Daoy (cell line): ENCODE measurements around the gene HOXB9. TPM values are rescaled to one million over a fixed set of nuclear protein-coding genes. Genes with fewer than 3 reads are reported as not detected.

Experiments
- DNase-seq: peaks from one replicate; pipeline ENCODE4 v3.0.0-alpha.2; 2015; ENCODE audit warnings: low read depth
- total RNA-seq: library from RNA; depleted of rRNA; stranded (reverse); fragments of >200 nt; shearing (Covaris generic); gene quantifications from 2 replicates; pipeline ENCODE4 v1.2.3, GENCODE V29; 2014

Gene HOXB9
- total RNA-seq, 1 experiment from 2014 or later, result 10.6 TPM

DNA sequence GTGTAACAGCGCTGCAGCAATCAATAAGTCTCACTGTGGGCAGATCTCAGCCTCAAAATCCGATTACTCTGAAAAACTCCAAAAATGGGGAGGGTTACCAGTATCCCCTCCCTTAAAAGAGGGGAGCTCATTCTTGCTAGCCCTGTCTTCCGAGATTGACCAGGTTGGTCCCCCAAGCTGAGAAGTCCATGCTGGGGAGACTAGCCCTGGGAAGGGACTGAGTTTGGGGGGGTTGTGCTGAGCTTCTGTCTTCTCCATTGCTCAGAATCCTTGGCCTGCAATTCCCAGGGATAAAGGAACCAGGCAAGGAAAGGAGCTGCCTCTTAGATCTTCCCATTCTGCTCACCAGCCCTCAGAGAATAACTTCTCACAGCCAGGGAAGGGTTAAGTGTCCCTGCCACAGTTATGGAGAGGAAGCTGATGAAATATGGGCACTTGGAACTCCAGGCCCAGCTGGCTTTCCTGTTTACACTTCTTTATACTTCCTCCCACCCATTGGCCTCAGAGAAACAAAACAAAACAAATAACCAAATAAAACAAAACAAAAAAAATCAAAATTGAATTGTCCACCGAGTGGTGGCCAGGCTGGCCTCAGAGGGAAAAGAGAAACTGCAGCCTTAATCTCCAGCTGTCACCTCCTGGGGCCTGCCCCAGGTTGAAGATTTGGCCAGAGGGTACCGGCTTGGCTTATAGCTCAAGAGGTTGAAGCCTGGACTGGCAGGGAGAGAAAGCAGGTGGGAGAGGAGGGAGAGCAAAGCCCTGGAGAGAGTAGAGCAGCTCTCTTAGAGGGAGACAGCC, 38.7 kb downstream of the HOXB9 start:
- DNase-seq, result no peak

DNA sequence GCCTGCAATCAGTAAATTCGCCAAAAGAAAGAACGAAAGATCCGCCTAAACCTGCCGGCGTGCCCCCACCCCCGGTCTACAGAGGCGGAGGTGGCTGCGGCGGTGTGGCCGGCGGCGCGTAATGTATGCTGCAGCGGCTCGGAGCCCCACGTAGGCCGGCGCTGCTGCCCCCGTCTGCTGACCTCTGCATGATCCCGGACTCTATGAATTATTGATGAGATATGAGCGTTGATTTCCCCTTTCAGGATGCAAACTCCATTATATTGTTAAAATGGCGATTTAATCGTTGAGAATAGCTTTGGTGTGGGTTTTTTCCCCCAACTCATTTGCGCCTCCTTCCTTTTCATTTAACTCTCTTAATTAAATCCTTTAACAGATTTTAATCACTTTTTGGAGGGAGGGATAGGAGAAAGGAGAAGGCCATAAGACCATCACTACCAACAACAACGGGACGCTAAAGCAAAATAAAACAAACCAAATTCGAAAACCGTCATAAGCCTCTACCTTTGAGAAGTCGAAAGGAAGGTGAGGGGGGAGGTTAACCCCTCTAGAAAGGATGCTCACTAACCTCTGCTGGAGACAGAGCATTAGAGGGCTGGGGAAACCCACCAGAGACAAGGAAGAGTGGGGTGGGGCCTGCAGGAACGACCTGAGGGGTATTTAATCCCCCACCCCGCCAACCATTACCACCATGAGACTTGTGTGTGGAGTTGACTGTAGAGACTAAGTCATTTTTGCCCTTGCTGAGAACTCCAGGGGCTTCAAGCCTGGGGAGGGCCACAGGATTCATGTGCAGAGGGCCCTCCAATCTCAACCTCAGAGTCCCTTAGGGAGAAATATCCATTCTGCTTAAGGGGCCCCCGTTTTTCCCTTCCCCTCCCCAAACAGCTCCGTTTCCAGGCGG, 39.6 kb downstream of the HOXB9 start:
- peak; percentile 35 for DNase-seq

DNA sequence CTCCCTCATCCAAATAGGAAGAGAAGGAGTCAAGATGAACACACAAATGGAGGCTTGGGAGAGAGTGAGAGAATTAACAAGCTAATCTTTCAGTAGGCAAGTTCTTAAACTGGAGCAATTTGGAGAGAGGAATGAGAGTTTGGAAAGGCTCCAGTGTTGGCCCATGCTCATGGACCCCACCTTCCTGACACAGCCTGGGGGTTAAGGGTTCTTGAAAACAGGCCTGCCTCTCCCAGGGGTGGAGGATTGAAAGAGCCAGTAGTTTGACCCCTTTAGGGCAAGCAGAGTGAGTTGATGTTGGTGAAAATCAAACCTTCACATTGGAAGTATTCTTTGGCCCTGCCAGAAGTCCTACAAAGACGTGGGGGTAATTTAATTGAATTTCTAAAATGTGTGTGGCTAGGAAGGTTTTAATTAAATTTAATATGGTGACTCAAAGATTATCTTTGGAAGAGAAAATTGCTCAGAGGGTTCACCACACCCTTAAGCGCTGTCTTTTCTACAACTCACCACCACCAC, 41.9 kb downstream of the HOXB9 start:
- DNase-seq, result no peak

DNA sequence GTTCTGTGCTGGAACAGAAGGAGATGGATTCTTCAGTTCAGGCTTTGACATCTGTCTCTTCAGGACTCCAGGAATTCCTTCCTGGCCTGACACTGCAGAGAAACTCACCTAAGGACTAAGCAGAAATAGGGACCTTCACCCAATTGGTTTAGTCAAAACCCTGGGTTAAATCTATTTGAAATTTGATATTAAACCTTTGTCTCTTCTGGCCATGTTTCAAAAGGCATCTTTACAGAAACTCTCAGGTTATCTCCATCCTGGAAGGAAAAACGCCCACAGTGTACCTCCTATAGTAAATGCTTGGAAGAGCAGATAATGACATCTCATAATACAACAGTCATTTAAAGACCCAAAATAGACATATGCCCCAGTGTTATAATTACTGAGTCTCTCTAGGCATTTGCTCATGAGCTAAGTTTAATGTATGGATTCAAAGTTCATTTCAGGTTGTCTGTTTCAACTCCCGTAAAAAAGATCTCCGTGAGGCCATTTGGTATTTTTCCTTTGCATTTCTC, 42.4 kb downstream of the HOXB9 start:
- no peak for DNase-seq

DNA sequence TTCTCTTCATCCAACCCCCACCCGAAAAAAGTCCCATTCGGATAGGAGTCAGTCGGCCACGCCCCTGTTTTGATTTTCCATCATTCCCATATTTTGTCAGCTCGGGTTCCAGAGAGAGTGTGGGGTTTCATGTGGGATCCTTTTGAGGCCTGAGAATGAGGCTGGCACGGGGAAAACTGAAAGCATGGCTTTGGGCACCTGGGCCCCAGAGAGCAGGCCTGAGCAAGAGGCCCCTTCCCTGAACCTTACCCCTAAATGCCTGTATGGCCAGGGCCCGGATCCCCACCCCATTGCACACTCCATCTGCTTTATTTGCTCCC, 43.4 kb downstream of the HOXB9 start:
- no peak for DNase-seq

DNA sequence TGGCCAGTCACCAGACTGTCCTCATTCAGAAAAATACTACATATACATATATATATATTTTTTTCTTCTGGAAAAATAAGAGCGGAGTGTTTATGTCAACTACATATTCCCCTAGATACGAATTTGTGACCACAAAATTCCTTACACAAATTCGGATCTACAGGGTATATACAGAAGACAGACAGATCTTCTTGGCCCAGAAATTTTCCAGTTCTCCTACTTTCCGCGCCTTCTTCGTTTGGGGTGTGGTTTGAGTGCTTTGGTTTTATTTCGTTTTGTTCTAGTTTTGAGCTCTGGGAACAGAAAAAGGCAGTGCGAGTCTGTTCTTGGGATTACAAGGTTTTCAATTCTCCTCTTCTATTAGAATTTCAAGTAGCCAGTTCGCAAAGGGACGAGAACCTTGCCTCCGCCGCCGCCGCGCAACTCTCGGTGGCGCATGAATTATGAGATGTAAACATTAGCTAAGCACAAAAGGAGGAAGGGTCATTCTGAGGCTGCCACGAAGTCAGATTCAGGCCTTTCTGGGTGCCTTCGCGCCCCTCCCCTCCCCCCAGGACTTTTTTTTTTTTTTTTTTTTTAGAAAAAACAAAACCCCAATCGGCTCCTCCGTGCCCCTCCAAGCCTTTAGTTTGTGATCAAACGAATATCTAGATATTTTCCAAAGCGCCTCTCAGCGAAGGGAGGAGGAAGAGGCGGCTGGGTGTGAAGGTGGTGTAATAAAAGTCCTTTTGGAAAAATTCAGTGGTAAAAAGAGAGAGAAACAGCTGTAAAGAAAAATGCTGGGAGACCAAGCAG, 46.2 kb downstream of the HOXB9 start:
- no peak for DNase-seq

DNA sequence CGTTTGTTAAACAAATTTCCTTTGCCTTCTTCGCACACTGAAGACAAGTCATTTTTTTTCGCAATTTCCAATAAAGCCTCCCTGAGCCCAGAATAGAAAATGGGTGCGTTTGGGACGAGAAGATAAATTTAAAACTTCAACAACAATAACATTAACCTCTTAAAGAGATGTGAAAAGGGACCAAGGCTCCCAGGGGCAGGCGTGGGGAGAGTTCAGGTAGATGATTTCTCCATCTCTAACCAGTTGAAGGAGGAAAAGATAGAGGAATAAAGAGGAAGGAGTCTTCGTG, 46.7 kb downstream of the HOXB9 start:
- DNase-seq, result no peak

DNA sequence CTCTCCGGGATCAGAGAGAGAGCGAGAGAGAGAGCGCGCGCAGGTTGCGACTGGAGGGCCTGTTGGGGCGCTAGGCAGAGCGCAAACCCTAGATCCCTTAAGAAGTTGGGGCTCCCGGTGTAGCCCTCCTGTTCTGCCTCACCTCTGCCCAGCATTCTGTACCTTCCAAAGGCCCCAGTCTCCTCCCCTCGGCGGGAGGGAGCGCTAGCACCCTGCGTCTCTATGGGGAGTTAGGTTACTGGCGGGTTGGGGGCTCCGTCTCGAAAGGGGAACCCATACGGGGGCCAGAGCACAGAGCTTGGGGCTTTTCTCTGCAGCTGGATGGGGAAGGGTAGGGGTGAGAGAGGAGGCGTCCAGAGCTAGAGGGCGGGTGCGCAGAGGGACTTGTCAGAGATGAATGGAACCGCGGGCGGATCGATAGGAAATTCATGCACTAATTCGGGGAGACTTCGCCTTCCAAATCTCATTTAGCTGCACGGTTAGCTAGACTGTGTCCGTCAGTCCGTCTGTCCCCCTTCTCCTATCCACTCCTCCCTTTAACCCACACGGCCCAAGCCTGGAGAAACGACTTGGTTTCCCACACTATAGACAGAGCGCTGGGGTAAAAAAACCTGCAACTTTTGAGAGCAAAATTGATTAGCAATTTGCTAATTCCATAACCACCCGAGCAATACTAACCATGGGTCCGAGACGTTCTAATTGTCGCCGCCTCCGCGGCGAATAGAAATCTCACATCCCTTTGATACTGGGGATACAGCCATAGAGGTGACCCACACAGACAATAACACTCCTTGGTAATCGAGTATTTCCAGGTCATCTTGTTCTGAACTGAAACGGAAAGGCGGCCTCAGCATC, 47.3 kb downstream of the HOXB9 start:
- DNase-seq, result no peak

DNA sequence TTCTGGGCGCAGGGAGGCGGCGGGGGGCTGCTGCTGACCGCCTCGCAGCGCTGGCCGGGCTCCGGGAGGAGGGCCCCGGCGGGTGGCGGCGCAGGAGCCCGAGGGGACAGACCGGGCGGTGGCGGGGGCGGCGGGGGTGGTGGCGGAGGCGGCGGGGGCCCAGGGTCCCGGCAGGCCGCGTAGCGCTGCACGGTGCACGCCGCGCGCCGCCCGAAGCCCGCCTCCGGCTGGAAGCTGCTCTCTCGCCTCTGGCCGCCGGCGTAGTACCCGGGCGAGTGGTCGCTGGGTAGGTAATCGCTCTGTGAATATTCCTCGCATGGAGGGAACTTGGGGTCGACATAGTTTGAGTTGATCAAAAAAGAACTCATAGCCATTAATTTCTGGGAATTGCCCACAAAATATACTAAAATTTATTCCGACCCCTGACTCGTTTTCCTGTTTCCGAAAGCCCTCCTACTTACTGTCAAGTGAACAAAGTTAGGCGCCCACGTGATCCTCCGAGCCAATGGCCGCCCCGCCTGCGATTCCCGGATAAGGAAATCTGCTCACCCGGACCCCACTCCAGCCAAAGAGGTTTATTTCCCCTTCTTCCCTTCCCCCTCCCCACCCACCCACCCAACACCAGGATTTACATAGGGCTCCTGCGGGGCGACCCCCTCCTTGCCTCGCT, 48.1 kb downstream of the HOXB9 start, which contains the start of gene HOXB4:
Gene HOXB4 (minus strand): TSS at position 405 of the 670 bp plus-strand sequence. CDS start 31 bp downstream, at position 374.
- peak; percentile 75 for DNase-seq

DNA sequence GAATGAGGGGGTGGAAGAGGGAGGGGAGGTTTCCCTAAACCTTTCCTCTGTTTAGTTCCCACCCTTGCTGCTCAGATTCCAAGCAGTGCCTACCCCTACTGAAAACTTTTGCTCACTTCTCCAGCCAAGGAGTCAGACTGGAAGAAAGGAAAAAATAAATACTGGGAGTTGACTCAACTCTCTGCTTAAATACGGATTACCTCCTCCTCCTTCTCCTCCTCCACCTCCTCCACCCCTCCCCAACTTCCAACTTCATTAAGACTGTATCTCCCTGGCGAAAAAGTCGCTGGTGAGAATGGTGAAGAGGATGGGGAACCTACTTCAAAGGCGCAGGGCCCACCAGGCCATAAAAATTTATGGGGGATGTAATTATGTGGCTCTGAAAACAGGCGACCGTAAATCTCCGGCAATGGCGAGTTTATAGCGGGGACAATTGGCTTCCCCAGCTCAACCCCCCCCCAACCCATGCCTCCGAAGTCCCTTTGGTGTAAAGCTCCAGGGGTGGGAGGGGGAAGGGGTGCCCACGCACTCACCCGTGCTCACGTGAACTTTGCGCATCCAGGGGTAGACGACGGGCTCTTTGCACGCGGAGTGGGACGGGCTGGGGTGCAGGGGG, 48.7 kb downstream of the HOXB9 start:
- no peak for DNase-seq

DNA sequence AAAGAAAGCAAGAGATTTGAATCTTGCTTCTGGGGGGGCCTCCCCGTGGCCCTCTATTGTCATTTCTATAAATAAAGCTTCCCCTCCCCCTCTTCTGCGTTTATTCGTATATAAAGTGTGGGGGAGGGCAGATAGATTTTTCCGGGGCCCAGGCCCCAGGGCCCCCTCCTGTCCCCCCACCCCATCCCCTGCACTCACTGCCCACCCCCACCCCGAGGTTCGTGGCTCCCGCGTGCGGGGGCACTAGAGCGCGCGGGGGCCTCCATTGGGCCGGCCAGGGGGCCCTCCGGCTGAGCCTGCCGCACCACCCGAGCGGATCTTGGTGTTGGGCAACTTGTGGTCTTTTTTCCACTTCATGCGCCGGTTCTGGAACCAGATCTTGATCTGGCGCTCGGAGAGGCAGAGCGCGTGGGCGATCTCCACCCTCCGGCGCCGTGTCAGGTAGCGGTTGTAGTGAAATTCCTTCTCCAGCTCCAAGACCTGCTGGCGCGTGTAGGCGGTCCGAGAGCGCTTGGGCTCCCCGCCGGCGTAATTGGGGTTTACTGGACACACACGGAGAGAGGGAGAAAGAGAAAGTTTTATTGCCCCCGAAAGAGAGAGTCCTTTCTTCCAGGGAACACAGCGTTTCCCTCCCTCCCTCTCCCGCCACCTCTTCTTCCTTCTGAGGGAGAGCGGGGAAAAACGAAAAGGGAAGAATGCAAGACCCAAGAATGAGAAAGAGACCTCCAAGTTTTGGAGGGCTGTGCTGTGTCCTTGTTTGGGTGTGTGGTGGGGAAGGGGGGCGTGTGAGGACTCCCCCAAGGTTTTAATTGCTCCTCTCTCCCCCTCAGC, 49.5 kb downstream of the HOXB9 start:
- peak; percentile 57 for DNase-seq

DNA sequence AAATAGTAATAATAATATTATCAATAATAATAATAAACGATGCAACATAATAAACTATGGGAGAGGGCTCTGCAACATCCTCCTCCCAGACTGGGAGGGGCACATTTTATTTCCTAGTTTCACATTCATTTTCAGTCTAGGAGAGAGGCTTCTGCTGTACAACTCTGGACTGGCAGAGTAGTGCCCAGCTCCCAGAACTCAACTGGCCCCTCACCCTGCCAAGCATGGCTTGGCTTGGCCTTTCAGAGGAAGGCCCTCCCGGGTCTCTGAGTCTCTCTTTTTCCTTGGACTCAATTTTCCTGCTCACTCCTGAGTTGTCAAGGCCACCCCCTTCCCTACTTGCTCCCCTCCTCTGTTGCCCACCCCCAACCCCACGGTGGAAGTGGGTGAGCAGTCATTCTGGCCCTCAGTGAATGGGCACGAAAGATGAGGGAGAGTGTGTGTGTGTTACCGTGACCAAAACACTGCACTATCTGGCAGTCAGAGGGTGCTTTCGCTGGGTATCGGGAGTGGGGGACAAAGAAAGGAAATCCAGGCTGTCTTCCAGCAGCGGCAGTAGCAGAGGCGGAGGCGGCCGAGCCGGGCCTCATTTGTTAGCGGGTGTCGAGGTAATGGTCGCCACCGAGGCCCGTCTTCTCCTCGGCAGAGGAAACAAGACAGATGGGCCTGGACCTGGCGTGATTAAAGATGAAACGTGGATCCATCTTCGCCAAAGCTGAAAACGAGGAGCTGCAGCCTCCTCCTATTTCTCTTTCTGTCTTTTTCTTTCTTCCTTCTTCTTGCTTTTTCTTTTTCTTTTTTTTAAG, 50.3 kb downstream of the HOXB9 start:
- DNase-seq, result no peak

DNA sequence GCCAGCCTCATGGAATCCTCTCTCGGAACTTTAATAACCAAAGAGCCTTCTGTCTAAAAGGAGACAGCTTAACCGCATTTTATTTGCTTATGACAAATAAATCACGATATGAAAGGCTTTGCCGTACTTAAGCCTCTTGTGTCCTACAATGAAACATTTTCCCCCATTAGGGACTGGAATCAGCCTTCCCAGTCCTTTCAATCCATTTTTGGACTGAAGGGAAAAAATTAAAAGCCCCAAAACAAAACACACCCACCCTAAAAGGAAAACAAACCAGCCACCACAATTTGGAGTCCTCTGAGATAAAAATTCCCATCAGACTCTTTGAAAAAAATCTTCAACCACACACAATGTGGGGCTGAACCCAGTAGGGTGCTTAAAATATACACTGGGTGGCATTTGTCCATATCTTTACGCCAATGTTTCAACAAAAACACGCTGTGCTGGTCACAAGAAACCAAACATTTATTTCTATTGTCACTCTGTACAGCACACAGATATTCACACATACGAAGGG, 51.0 kb downstream of the HOXB9 start:
- no peak for DNase-seq

DNA sequence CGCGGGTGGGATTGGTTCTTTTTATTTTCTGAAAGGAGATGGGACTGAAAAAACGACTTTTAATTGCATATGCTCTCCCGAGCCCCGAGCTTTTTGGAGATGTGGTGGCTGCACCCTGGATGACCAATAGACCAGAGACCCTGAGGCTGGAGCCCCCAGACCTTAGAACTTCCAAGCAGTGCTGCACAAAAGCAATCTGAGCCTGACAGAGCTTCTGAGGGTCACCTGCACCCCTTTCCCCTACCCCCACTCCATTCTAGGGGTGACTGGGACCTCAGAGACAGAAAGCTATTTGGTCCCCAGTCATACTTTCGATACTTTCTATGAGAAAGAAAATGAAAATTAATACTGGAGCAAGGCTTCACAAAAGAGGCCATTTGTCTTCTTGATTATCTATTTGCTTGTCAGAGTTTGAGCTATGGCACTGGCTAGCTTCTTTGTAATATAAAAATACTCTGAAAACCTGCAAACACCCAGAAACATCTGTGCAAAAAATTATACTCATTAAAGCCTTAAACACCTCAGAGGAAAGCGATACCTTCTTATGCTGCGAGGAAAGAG, 51.6 kb downstream of the HOXB9 start:
- DNase-seq, result no peak

DNA sequence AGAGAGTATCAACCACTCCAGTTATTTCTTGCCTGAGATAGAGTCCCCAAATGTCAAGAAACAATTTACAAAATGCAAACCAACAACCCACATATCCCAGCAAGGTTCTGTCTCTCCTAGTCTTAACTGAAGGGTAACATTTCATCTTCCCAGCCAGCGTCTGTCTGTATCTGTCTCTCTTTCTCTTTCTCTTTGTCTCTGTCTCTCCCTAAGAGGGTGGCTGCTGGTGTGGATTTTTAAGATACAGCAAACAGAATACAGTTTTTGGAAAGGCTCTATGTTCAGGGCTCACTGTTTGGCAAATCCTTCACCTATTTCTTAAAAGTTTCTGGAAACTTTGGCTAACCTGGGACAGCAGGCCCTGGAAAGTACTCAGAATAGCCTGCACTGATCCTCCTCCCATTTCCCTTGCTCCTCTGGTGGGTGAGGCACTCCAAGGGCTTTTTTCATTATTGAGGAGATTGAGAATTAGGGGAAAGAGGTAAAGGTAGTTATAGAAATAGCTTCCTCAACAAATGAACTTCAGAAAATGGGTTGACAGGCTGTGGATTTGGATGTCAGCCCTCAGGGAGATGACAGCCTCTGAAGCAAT, 54.2 kb downstream of the HOXB9 start:
- DNase-seq, result no peak
